NT2/D1 (cell line): ENCODE data around the gene NDFIP1.

ENCODE experiments used
- DNase-seq: peaks from one replicate; pipeline ENCODE4 v3.0.0-alpha.2; 2011; ENCODE audit warnings: low read depth, low spot score
- H3K27me3 ChIP-seq: 2 replicates; pipeline ENCODE4 v1.6.0; 2011; ENCODE audit warnings: mild to moderate bottlenecking; ENCODE audit not compliant: insufficient read length, insufficient read depth
- H3K36me3 ChIP-seq: 2 replicates; pipeline ENCODE4 v1.6.1; 2011; ENCODE audit warnings: mild to moderate bottlenecking, low read length, mixed read lengths; ENCODE audit not compliant: insufficient read depth, insufficient read length
- H3K4me1 ChIP-seq: 2 replicates; pipeline ENCODE4 v1.5.1; 2011; ENCODE audit not compliant: insufficient read depth, insufficient read length
- H3K4me3 ChIP-seq: 2 replicates; pipeline ENCODE4 v1.5.1; 2011; ENCODE audit warnings: low read depth; ENCODE audit not compliant: insufficient read length
- H3K9ac ChIP-seq: 2 replicates; pipeline ENCODE4 v1.6.0; 2011; ENCODE audit warnings: low read depth; ENCODE audit not compliant: insufficient read length
- H3K9me3 ChIP-seq: 2 replicates; pipeline ENCODE4 v1.5.1; 2011; ENCODE audit warnings: mild to moderate bottlenecking, low read length; ENCODE audit not compliant: insufficient read depth
- SUZ12 ChIP-seq: IDR thresholded peaks from 2 replicates; pipeline ENCODE4 v1.6.1; 2011; ENCODE audit not compliant: insufficient read length, insufficient read depth; ENCODE audit errors: extremely low read depth
- YY1 ChIP-seq: IDR thresholded peaks from 2 replicates; pipeline ENCODE4 v1.6.1; 2011; ENCODE audit not compliant: insufficient read length, insufficient read depth
- ZNF274 ChIP-seq: IDR thresholded peaks from 2 replicates; pipeline ENCODE4 v1.6.1; 2011; ENCODE audit warnings: mild to moderate bottlenecking, low read depth, low read length

NDFIP1 gene

DNA sequence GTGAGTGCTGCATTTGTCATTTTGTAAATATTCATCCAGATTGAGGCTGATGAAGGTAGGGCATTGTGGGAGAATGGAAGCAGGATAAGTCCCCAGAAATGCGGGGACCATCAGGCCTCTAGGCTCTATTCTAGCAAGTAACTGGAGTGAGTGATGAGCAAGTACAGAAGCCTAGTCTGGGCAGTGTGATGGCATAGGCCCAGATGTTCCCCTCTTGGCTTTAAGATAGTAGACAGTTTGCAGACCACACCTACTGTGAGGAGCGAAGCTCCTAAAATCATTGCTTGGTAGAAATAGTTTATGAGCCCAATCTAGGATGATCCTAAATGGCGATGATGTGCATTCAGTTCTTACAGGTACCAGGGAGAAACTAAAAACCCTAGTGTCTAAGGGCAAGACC lies 24.3 kb downstream of the NDFIP1 start:
- no peaks in the 10 kb centered on the region for H3K27me3 ChIP-seq
- TF ChIP-seq YY1: no peak
- no peak for TF ChIP-seq SUZ12
- TF ChIP-seq ZNF274: no peak
- H3K9ac ChIP-seq: no peak overlapping the region
- DNase-seq: no peak
- H3K4me3 ChIP-seq: no peak overlapping the region
- no peaks in the 10 kb centered on the region for H3K9me3 ChIP-seq
- H3K36me3 ChIP-seq: peaks cover 28% of the 10 kb centered on the region
- H3K4me1 ChIP-seq: no peaks in the 10 kb centered on the region

- no peak for DNase-seq
- H3K9me3 ChIP-seq: no peaks in the 10 kb centered on the region
- no peaks in the 10 kb centered on the region for H3K4me1 ChIP-seq
- no peaks in the 10 kb centered on the region for H3K27me3 ChIP-seq
- no peak for TF ChIP-seq SUZ12
- TF ChIP-seq YY1: no peak
- TF ChIP-seq ZNF274: no peak
- H3K4me3 ChIP-seq: no peak overlapping the region
- peaks cover 30% of the 10 kb centered on the region for H3K36me3 ChIP-seq
- H3K9ac ChIP-seq: no peak overlapping the region
Observed at GRCh38 chr5:142133330-142134206, 25.0 kb downstream of the NDFIP1 start.

DNA sequence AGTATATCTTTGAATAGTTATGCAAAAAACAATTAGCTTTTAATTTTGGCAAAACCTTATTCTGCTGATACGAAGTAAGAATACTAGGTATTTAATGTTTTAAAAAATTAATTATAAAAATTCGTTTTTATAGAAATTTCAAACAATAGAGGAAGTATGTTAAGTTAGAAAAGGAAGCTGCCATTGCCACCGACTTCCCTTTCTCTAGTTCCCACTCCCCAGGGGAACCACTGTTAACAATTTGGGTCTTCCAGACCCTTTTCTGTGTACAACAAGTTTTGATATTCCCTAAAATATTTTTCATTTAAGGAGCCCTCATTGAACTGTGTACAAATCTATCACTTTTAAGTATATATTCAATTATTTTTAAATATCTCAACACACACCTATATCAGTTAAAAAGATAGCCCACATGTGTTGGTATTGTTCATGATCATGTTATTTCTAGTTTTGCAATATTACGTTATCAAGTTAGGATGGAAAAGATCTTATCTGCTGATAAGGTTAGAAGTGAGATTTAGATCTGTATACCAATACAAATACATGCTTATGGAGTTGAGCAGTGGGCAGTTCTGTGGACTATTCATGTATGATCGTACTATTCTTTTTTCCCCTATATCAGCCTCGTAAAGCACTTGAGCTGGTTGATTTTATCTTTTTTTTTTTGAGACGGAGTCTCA lies 25.9 kb downstream of the NDFIP1 start:
- no peaks in the 10 kb centered on the region for H3K4me1 ChIP-seq
- peaks cover 31% of the 10 kb centered on the region for H3K36me3 ChIP-seq
- no peak overlapping the region for H3K4me3 ChIP-seq
- H3K9ac ChIP-seq: no peak overlapping the region
- no peaks in the 10 kb centered on the region for H3K9me3 ChIP-seq
- DNase-seq: no peak
- TF ChIP-seq ZNF274 (no peak), YY1 (no peak)
- no peaks in the 10 kb centered on the region for H3K27me3 ChIP-seq

DNA sequence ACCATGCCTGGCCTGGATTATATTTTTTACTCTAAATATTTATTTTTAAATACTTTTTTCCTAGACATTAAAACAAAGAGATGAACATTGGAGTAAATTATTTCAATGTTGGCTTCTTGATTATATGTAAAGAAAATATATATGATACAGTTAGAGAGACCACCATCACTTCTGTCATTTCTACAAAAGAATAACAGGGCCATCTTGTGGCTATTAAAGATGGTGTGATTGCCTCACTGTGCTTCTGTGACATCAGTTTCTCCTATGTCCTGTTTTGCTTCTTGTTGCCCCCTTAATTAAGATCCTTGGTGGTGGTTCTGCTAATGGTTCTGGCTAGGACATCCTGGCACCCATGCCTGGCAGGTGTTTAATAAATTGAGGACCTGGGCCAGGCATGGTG lies 32.9 kb downstream of the NDFIP1 start:
- 0 out of 2 replicates have a peak, but pooled peaks cover under 1% of the 10 kb centered on the region for H3K9me3 ChIP-seq
- peaks cover 41% of the 10 kb centered on the region for H3K36me3 ChIP-seq
- H3K4me1 ChIP-seq: no peaks in the 10 kb centered on the region
- no peak overlapping the region for H3K4me3 ChIP-seq
- no peak overlapping the region for H3K9ac ChIP-seq
- no peak for TF ChIP-seq YY1
- no peak for TF ChIP-seq SUZ12
- no peak for TF ChIP-seq ZNF274
- H3K27me3 ChIP-seq: no peaks in the 10 kb centered on the region
- DNase-seq: no peak

GRCh38 chr5:142143878-142144277 lies 35.3 kb downstream of the NDFIP1 start:
- TF ChIP-seq ZNF274 (no peak), SUZ12 (no peak), YY1 (no peak)
- Histone ChIP-seq H3K9ac (no peak overlapping the region), H3K36me3 (peaks cover 52% of the 10 kb centered on the region), H3K9me3 (peaks cover 8% of the 10 kb centered on the region; the same call in 1 of the 2 replicates), H3K27me3 (no peaks in the 10 kb centered on the region), H3K4me1 (no peaks in the 10 kb centered on the region), H3K4me3 (no peak overlapping the region)
- no peak for DNase-seq

- Histone ChIP-seq H3K9ac (no peak overlapping the region), H3K27me3 (no peaks in the 10 kb centered on the region), H3K9me3 (peaks cover 8% of the 10 kb centered on the region; the same call in 1 of the 2 replicates), H3K4me3 (no peak overlapping the region), H3K4me1 (no peaks in the 10 kb centered on the region), H3K36me3 (peaks cover 49% of the 10 kb centered on the region)
- TF ChIP-seq YY1: no peak
- TF ChIP-seq ZNF274: no peak
- TF ChIP-seq SUZ12: no peak
- peak; percentile 60 for DNase-seq
Observed at GRCh38 chr5:142145106-142145900, 36.7 kb downstream of the NDFIP1 start.

GRCh38 chr5:142149363-142149762 lies 40.8 kb downstream of the NDFIP1 start:
- no peak overlapping the region for H3K9ac ChIP-seq
- H3K36me3 ChIP-seq: peaks cover 42% of the 10 kb centered on the region
- H3K4me3 ChIP-seq: no peak overlapping the region
- H3K27me3 ChIP-seq: no peaks in the 10 kb centered on the region
- TF ChIP-seq YY1 (no peak), SUZ12 (no peak), ZNF274 (no peak)
- DNase-seq: no peak
- H3K9me3 ChIP-seq: peaks cover 8% of the 10 kb centered on the region; the same call in 1 of the 2 replicates
- no peaks in the 10 kb centered on the region for H3K4me1 ChIP-seq
